HEK293 (cell line): ENCODE data around the gene RTP4.

Source experiments
- CTCF ChIA-PET: fragments of 350-600 bp; formaldehyde crosslinking; extraction: SDS; loops from one replicate; lab custom pipeline; 2021; ENCODE audit warnings: antibody characterized with exemption; lab: Yijun Ruan, JAX
- POLR2A ChIA-PET: fragments of 300-600 bp; formaldehyde crosslinking; extraction: SDS; loops from one replicate; lab custom pipeline; 2020; ENCODE audit warnings: antibody characterized with exemption, inconsistent platforms; lab: Yijun Ruan, JAX
- H3K27ac ChIP-seq: fragments of 200-500 bp; sonication (Bioruptor generic); 2 replicates; pipeline ENCODE4 v1.5.1; 2014; ENCODE audit warnings: low read depth, low read length, control low read depth, inconsistent platforms; ENCODE audit errors: extremely low read depth
- H3K36me3 ChIP-seq, 2 experiments: fragments of 200-500 bp in 1 of 2; sonication (Bioruptor generic) in 1 of 2; 1 replicate in 1 of 2; 2 replicates in 1 of 2; pipeline ENCODE4 v1.5.1; 2014 to 2017; ENCODE audit warnings: inconsistent platforms in 2 of 2, low read length in 2 of 2; ENCODE audit not compliant: control insufficient read depth in 2 of 2, insufficient read depth in 1 of 2
- H3K4me1 ChIP-seq: fragments of 200-500 bp; sonication (Bioruptor generic); 2 replicates; pipeline ENCODE4 v1.5.1; 2014; ENCODE audit warnings: mild to moderate bottlenecking, low read length, inconsistent platforms; ENCODE audit not compliant: control insufficient read depth, insufficient read depth
- H3K4me3 ChIP-seq: 2 replicates; pipeline ENCODE4 v1.5.1; 2011; ENCODE audit warnings: low read depth, mild to moderate bottlenecking, control low read depth, low read length, moderate library complexity
- H3K9me3 ChIP-seq: fragments of 200-500 bp; sonication (Bioruptor generic); 2 replicates; pipeline ENCODE4 v1.5.1; 2014; ENCODE audit warnings: low read depth, low read length, inconsistent platforms; ENCODE audit not compliant: control insufficient read depth, insufficient read depth
- BCL11A ChIP-seq: fragments of 450-650 bp; formaldehyde crosslinking; IDR thresholded peaks from 2 replicates; pipeline ENCODE4 v1.5.1; 2016; ENCODE audit warnings: low read depth, missing biosample characterization, missing genetic modification characterization
- FEZF1 ChIP-seq: fragments of 450-650 bp; formaldehyde crosslinking; IDR thresholded peaks from 2 replicates; pipeline ENCODE4 v1.5.1; 2016; ENCODE audit warnings: missing biosample characterization, missing genetic modification characterization
- SCRT1 ChIP-seq: fragments of 450-650 bp; formaldehyde crosslinking; IDR thresholded peaks from 2 replicates; pipeline ENCODE4 v1.5.1; 2016; ENCODE audit warnings: missing biosample characterization, missing genetic modification characterization, borderline replicate concordance
- WT1 ChIP-seq: fragments of 450-650 bp; formaldehyde crosslinking; IDR thresholded peaks from 2 replicates; pipeline ENCODE4 v1.5.1; 2016; ENCODE audit warnings: missing biosample characterization, missing genetic modification characterization
- ZBTB17 ChIP-seq: fragments of 450-650 bp; formaldehyde crosslinking; IDR thresholded peaks from 2 replicates; pipeline ENCODE4 v1.5.1; 2016; ENCODE audit warnings: missing biosample characterization, missing genetic modification characterization
- ZBTB21 ChIP-seq: fragments of 450-650 bp; formaldehyde crosslinking; IDR thresholded peaks from 2 replicates; pipeline ENCODE4 v1.5.1; 2017; ENCODE audit warnings: missing biosample characterization, missing genetic modification characterization
- ZFP69B ChIP-seq: fragments of 450-650 bp; formaldehyde crosslinking; IDR thresholded peaks from 2 replicates; pipeline ENCODE4 v1.5.1; 2016; ENCODE audit warnings: missing biosample characterization, missing genetic modification characterization
- ZNF10 ChIP-seq: fragments of 450-650 bp; formaldehyde crosslinking; IDR thresholded peaks from 2 replicates; pipeline ENCODE4 v1.5.1; 2017; ENCODE audit warnings: missing biosample characterization, missing genetic modification characterization
- ZNF114 ChIP-seq: fragments of 450-650 bp; formaldehyde crosslinking; IDR thresholded peaks from 2 replicates; pipeline ENCODE4 v1.5.0; 2017; ENCODE audit warnings: missing biosample characterization, missing genetic modification characterization
- ZNF184 ChIP-seq: fragments of 450-650 bp; IDR thresholded peaks from 2 replicates; pipeline ENCODE4 v1.5.1; 2018; ENCODE audit warnings: missing biosample characterization, mild to moderate bottlenecking, missing genetic modification characterization
- ZNF37A ChIP-seq: fragments of 450-650 bp; IDR thresholded peaks from 2 replicates; pipeline ENCODE4 v1.5.1; 2018; ENCODE audit warnings: missing biosample characterization, missing genetic modification characterization
- ZNF501 ChIP-seq: fragments of 450-650 bp; formaldehyde crosslinking; IDR thresholded peaks from 2 replicates; pipeline ENCODE4 v1.5.1; 2016; ENCODE audit warnings: missing biosample characterization, missing genetic modification characterization
- ZNF560 ChIP-seq: fragments of 450-650 bp; formaldehyde crosslinking; IDR thresholded peaks from 2 replicates; pipeline ENCODE4 v1.5.1; 2017; ENCODE audit warnings: missing biosample characterization, missing genetic modification characterization, borderline replicate concordance
- ZNF600 ChIP-seq: fragments of 450-650 bp; formaldehyde crosslinking; IDR thresholded peaks from 2 replicates; pipeline ENCODE4 v1.5.1; 2016; ENCODE audit warnings: missing biosample characterization, missing genetic modification characterization
- ZNF654 ChIP-seq: fragments of 450-650 bp; formaldehyde crosslinking; IDR thresholded peaks from 2 replicates; pipeline ENCODE4 v1.5.1; 2016; ENCODE audit warnings: low read depth, missing biosample characterization, missing genetic modification characterization
- ZNF664 ChIP-seq: fragments of 450-650 bp; formaldehyde crosslinking; IDR thresholded peaks from 2 replicates; pipeline ENCODE4 v1.5.1; 2016; ENCODE audit warnings: missing biosample characterization, missing genetic modification characterization
- ZNF677 ChIP-seq: fragments of 450-650 bp; IDR thresholded peaks from 2 replicates; pipeline ENCODE4 v1.5.0; 2018; ENCODE audit warnings: missing biosample characterization, mild to moderate bottlenecking, missing genetic modification characterization, moderate library complexity
- ZNF747 ChIP-seq: fragments of 450-650 bp; formaldehyde crosslinking; IDR thresholded peaks from 2 replicates; pipeline ENCODE4 v1.5.1; 2016; ENCODE audit warnings: missing biosample characterization, missing genetic modification characterization
- TF ChIP-seq, protein P1 (sequence below): fragments of 450-650 bp; formaldehyde crosslinking; IDR thresholded peaks from 2 replicates; pipeline ENCODE4 v1.5.1; 2017; ENCODE audit warnings: missing biosample characterization, missing genetic modification characterization
- TF ChIP-seq, protein P2 (sequence below): fragments of 450-650 bp; formaldehyde crosslinking; IDR thresholded peaks from 2 replicates; pipeline ENCODE4 v1.5.1; 2016; ENCODE audit warnings: missing biosample characterization, missing genetic modification characterization, low read depth
- TF ChIP-seq, protein P3 (sequence below): fragments of 450-650 bp; formaldehyde crosslinking; IDR thresholded peaks from 2 replicates; pipeline ENCODE4 v1.5.1; 2017; ENCODE audit warnings: missing biosample characterization, missing genetic modification characterization
- TF ChIP-seq, protein P4 (sequence below): fragments of 450-650 bp; formaldehyde crosslinking; IDR thresholded peaks from 2 replicates; pipeline ENCODE4 v1.5.1; 2016; ENCODE audit warnings: missing biosample characterization, missing genetic modification characterization
- TF ChIP-seq, protein P5 (sequence below): fragments of 450-650 bp; formaldehyde crosslinking; IDR thresholded peaks from 2 replicates; pipeline ENCODE4 v1.5.1; 2017; ENCODE audit warnings: missing biosample characterization, missing genetic modification characterization

Gene RTP4

DNA sequence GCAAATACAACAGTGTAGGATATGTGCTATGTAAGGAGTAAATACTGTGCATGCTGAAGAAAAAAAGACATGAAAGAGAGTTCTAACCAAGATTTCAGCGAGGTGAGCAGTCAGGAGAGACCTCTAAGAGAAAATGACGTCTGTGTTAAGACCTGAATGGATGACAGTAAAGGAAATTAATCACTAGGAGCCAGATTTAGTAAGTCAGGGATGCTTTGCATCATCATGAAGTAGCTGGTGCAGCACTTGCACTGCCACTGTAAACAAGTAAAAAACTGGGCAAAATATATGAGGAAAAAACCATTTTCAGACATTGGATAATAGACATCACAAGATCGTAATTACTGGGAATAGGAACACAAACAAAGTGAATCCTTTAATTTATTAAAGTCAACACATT, 32.6 kb downstream of the RTP4 start:
- no peaks in the 10 kb centered on the region for H3K9me3 ChIP-seq
- TF ChIP-seq, protein P1, sequence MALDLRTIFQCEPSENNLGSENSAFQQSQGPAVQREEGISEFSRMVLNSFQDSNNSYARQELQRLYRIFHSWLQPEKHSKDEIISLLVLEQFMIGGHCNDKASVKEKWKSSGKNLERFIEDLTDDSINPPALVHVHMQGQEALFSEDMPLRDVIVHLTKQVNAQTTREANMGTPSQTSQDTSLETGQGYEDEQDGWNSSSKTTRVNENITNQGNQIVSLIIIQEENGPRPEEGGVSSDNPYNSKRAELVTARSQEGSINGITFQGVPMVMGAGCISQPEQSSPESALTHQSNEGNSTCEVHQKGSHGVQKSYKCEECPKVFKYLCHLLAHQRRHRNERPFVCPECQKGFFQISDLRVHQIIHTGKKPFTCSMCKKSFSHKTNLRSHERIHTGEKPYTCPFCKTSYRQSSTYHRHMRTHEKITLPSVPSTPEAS (tag by site-specific recombination), result no peak
- TF ChIP-seq ZNF677 (tag by site-specific recombination) (no peak), BCL11A (tag by site-specific recombination) (no peak), ZNF664 (tag by site-specific recombination) (no peak)
- H3K4me1 ChIP-seq, result no peaks in the 10 kb centered on the region
- ChIA-PET POLR2A (no interaction called here), CTCF (no interaction called here)
- no peak overlapping the region for H3K4me3 ChIP-seq
- no peak overlapping the region for H3K27ac ChIP-seq
- no peaks in the 10 kb centered on the region for H3K36me3 ChIP-seq

DNA sequence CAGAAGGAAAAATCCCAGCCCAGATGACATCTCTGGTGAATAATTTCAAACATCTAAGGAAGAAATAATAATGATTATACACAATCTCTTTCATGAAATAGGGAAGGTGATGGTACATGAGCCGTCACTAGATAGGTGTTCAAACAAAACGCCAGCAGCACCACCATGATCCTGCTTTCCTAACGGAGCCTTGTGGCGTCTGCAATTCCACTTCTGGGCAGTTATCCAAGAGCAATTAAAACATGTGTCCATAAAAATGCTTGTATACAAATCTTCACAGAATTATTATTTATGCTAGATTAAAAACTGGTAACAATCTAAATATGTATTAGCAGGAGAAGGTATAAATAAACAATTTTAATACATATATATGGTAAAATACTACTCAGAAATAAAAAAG, 33.7 kb downstream of the RTP4 start:
- ChIA-PET POLR2A (no interaction called here), CTCF (interaction anchor here (0.6 kb wide), 1 partner anchor 36 kb away, joined by 4 read pairs; no protein-coding TSS in a partner anchor)
- Histone ChIP-seq H3K4me1 (no peaks in the 10 kb centered on the region), H3K36me3 (no peaks in the 10 kb centered on the region), H3K27ac (no peak overlapping the region), H3K4me3 (no peak overlapping the region), H3K9me3 (no peaks in the 10 kb centered on the region)
- TF ChIP-seq SCRT1 (tag by site-specific recombination), result no peak

DNA sequence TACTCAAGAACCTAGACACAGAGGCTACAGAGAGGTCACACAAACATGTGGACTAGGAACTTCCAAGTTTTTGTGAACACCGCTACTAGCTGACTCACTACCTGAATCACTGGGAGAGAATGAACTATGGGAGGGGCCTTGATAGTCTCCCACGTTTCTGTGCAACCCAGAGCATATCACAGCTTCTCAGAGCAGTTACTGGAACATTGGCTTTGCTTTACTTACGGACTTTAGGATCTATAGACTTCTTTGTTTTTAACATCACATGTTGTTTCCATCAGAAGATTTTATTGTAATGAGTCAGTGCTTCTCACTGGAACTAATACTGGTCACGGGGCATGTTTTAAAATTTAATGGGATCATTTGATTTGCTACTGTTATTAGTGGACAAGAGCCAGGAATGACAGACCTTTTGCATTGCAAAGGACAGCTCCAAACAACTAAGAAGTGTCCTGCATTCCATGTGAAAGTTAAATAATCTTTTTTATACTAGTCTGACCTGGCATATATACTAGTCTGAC, 35.6 kb downstream of the RTP4 start:
- Histone ChIP-seq H3K27ac (no peak overlapping the region), H3K36me3 (no peaks in the 10 kb centered on the region), H3K4me3 (no peak overlapping the region), H3K9me3 (no peaks in the 10 kb centered on the region), H3K4me1 (no peaks in the 10 kb centered on the region)
- CTCF ChIA-PET, result interaction anchor here (1.0 kb wide), 1 partner anchor 84 kb away, joined by 4 read pairs; no protein-coding TSS in a partner anchor
- POLR2A ChIA-PET, result no interaction called here
- TF ChIP-seq WT1 (tag by site-specific recombination) (no peak), ZNF654 (tag by site-specific recombination) (no peak), ZNF501 (tag by site-specific recombination) (no peak), ZNF114 (tag by site-specific recombination) (no peak), ZNF747 (tag by site-specific recombination) (no peak), ZNF37A (tag by site-specific recombination) (no peak), ZNF184 (tag by site-specific recombination) (no peak), ZNF560 (tag by site-specific recombination) (no peak), FEZF1 (tag by site-specific recombination) (no peak), ZNF600 (peak; percentile 29; the same call in 1 of the 2 replicates), ZBTB17 (no peak), ZFP69B (tag by site-specific recombination) (no peak), ZNF10 (tag by site-specific recombination) (no peak), ZBTB21 (no peak)
- TF ChIP-seq, protein P2, sequence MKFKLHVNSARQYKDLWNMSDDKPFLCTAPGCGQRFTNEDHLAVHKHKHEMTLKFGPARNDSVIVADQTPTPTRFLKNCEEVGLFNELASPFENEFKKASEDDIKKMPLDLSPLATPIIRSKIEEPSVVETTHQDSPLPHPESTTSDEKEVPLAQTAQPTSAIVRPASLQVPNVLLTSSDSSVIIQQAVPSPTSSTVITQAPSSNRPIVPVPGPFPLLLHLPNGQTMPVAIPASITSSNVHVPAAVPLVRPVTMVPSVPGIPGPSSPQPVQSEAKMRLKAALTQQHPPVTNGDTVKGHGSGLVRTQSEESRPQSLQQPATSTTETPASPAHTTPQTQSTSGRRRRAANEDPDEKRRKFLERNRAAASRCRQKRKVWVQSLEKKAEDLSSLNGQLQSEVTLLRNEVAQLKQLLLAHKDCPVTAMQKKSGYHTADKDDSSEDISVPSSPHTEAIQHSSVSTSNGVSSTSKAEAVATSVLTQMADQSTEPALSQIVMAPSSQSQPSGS, result no peak
- TF ChIP-seq, protein P3, sequence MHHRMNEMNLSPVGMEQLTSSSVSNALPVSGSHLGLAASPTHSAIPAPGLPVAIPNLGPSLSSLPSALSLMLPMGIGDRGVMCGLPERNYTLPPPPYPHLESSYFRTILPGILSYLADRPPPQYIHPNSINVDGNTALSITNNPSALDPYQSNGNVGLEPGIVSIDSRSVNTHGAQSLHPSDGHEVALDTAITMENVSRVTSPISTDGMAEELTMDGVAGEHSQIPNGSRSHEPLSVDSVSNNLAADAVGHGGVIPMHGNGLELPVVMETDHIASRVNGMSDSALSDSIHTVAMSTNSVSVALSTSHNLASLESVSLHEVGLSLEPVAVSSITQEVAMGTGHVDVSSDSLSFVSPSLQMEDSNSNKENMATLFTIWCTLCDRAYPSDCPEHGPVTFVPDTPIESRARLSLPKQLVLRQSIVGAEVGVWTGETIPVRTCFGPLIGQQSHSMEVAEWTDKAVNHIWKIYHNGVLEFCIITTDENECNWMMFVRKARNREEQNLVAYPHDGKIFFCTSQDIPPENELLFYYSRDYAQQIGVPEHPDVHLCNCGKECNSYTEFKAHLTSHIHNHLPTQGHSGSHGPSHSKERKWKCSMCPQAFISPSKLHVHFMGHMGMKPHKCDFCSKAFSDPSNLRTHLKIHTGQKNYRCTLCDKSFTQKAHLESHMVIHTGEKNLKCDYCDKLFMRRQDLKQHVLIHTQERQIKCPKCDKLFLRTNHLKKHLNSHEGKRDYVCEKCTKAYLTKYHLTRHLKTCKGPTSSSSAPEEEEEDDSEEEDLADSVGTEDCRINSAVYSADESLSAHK (tag by site-specific recombination), result no peak
- TF ChIP-seq, protein P4, sequence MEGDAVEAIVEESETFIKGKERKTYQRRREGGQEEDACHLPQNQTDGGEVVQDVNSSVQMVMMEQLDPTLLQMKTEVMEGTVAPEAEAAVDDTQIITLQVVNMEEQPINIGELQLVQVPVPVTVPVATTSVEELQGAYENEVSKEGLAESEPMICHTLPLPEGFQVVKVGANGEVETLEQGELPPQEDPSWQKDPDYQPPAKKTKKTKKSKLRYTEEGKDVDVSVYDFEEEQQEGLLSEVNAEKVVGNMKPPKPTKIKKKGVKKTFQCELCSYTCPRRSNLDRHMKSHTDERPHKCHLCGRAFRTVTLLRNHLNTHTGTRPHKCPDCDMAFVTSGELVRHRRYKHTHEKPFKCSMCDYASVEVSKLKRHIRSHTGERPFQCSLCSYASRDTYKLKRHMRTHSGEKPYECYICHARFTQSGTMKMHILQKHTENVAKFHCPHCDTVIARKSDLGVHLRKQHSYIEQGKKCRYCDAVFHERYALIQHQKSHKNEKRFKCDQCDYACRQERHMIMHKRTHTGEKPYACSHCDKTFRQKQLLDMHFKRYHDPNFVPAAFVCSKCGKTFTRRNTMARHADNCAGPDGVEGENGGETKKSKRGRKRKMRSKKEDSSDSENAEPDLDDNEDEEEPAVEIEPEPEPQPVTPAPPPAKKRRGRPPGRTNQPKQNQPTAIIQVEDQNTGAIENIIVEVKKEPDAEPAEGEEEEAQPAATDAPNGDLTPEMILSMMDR (tag by site-specific recombination), result no peak
- TF ChIP-seq, protein P5, sequence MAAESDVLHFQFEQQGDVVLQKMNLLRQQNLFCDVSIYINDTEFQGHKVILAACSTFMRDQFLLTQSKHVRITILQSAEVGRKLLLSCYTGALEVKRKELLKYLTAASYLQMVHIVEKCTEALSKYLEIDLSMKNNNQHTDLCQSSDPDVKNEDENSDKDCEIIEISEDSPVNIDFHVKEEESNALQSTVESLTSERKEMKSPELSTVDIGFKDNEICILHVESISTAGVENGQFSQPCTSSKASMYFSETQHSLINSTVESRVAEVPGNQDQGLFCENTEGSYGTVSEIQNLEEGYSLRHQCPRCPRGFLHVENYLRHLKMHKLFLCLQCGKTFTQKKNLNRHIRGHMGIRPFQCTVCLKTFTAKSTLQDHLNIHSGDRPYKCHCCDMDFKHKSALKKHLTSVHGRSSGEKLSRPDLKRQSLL (tag by site-specific recombination), result no peak
